Mucosa of rectum (tissue), 2 donors: Measurements from ENCODE around the gene DNAJC10.
"Not testable (repeated sequence)": the region's sequence is repeated elsewhere in the genome, so short reads cannot be mapped to it uniquely, and the experiment has no call there.

Experiments
- H3K27ac ChIP-seq, 2 donors: one replicate each; pipeline ENCODE4 v1.7.0; 2013; ENCODE audit warnings: inconsistent platforms in 2 of 2, low read depth in 2 of 2, low read length in 2 of 2
- H3K27me3 ChIP-seq, 2 donors: one replicate each; pipeline ENCODE4 v1.7.0; 2013; ENCODE audit warnings: low read length in 2 of 2; ENCODE audit not compliant: control insufficient read depth in 2 of 2, insufficient read depth in 2 of 2
- H3K36me3 ChIP-seq, 2 donors: one replicate each; pipeline ENCODE4 v1.7.0; 2013; ENCODE audit warnings: low read length in 2 of 2; ENCODE audit not compliant: control insufficient read depth in 2 of 2, insufficient read depth in 2 of 2
- H3K4me1 ChIP-seq, 2 donors: one replicate each; pipeline ENCODE4 v1.7.0; 2013; ENCODE audit warnings: low read length in 2 of 2, mild to moderate bottlenecking in 1 of 2; ENCODE audit not compliant: control insufficient read depth in 2 of 2, insufficient read depth in 2 of 2
- H3K4me3 ChIP-seq, 2 donors: one replicate each; pipeline ENCODE4 v1.7.0; 2013; ENCODE audit warnings: low read length in 2 of 2
- H3K9ac ChIP-seq, 2 donors: one replicate each; pipeline ENCODE4 v1.7.0; 2013; ENCODE audit warnings: low read length in 2 of 2, low read depth in 1 of 2, mild to moderate bottlenecking in 1 of 2
- H3K9me3 ChIP-seq, 2 donors: one replicate each; pipeline ENCODE4 v1.7.0; 2013; ENCODE audit warnings: low read length in 2 of 2; ENCODE audit not compliant: control insufficient read depth in 2 of 2
- donor health status: healthy.
- donor health status: Normal muscosa, but diverticular disease.

DNAJC10 gene

GRCh38 chr2:182779323-182779722 is 63.3 kb downstream of the DNAJC10 start:
- H3K36me3 ChIP-seq: peaks cover 7 to 17% of the 10 kb centered on the region in 2 donors
- H3K9me3 ChIP-seq: no peaks in the 10 kb centered on the region

DNA sequence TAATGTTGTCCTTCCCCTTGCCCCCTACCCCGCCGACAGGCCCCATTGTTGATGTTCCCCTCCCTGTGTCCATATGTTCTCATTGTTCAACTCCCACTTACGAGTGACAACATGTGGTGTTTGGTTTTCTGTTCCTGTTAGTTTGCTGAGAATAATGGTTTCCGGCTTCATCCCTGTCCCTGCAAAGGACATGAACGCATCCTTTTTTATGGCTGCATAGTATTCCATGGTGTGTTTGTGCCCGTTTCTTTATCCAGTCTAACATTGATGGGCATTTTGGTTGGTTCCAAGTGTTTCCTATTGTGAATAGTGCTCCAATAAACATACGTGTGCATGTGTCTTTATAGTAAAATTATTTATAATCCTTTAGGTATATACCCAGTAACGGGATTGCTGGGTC is 65.0 kb downstream of the DNAJC10 start:
- not testable (repeated sequence) for H3K9ac ChIP-seq, H3K9me3 ChIP-seq, H3K27me3 ChIP-seq, H3K4me1 ChIP-seq, H3K4me3 ChIP-seq, H3K27ac ChIP-seq
- peaks cover 7 to 14% of the 10 kb centered on the region in 2 donors for H3K36me3 ChIP-seq

More at GRCh38 chr2:182779323-182779722, 63.3 kb downstream of the DNAJC10 start:
- no peak overlapping the region for H3K4me3 ChIP-seq
- H3K4me1 ChIP-seq: no peaks in the 10 kb centered on the region
- H3K27me3 ChIP-seq: no peaks in the 10 kb centered on the region
- H3K27ac ChIP-seq: no peak overlapping the region
- H3K9ac ChIP-seq: no peak overlapping the region

GRCh38 chr2:182782686-182783085 is 66.6 kb downstream of the DNAJC10 start:
- H3K27ac ChIP-seq, H3K4me3 ChIP-seq, H3K9ac ChIP-seq, H3K9me3 ChIP-seq, H3K27me3 ChIP-seq, H3K4me1 ChIP-seq, H3K36me3 ChIP-seq: not testable (repeated sequence)

GRCh38 chr2:182784058-182784706 is 68.1 kb downstream of the DNAJC10 start:
- no peaks in the 10 kb centered on the region for H3K4me1 ChIP-seq
- H3K9me3 ChIP-seq: no peaks in the 10 kb centered on the region
- peaks cover 0 to 6% of the 10 kb centered on the region in 2 donors for H3K36me3 ChIP-seq
- no peak overlapping the region for H3K9ac ChIP-seq
- H3K27me3 ChIP-seq: no peaks in the 10 kb centered on the region
- no peak overlapping the region for H3K27ac ChIP-seq
- H3K4me3 ChIP-seq: no peak overlapping the region

DNA sequence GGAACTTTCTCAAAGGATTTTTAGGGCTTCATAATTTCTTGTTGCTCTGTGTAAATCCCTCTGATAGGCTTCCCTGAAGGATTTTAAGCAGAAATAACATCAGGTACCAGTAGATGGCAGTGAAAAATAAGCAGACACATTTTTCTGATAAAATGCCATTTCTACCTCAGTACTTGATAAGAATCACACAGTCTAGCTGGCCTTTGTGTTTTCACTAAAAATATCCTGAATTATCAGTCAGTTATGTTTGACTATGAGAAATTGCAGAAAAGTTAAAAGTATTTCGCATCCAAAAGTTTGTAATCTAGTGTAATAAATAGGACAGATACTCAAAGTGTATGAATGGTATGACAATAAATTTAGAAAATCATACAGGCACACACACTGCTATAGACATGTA is 68.7 kb downstream of the DNAJC10 start:
- Histone ChIP-seq H3K27ac (no peak overlapping the region), H3K36me3 (peaks cover 0 to 6% of the 10 kb centered on the region in 2 donors), H3K27me3 (no peaks in the 10 kb centered on the region), H3K9ac (no peak overlapping the region), H3K9me3 (no peaks in the 10 kb centered on the region), H3K4me3 (no peak overlapping the region), H3K4me1 (no peaks in the 10 kb centered on the region)

DNA sequence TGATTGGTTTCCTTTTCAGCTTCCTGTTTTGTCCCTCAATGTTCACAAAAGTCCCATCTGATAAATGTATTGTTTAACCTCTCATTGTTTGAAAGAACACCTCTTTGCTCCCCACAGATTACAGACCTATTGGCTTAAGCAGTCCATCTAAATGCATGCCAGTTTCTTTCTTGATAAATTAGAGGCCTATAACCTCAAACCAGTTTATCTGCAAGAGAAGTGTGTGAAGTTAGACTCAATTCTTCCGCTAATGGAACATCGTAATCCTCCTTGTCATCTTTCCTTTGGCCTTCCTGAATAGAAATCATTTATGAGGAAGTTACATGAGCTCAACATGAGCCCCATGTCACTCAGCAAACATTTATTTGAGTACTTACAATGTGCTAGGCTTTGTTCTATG is 76.4 kb downstream of the DNAJC10 start:
- H3K4me1 ChIP-seq: no peaks in the 10 kb centered on the region
- H3K9ac ChIP-seq: no peak overlapping the region
- no peaks in the 10 kb centered on the region for H3K9me3 ChIP-seq
- H3K4me3 ChIP-seq: no peak overlapping the region
- H3K36me3 ChIP-seq: no peaks in the 10 kb centered on the region
- H3K27me3 ChIP-seq: no peaks in the 10 kb centered on the region
- H3K27ac ChIP-seq: no peak overlapping the region

GRCh38 chr2:182798736-182799135 is 82.7 kb downstream of the DNAJC10 start:
- Histone ChIP-seq H3K4me1 (no peaks in the 10 kb centered on the region), H3K27ac (no peak overlapping the region), H3K9me3 (no peaks in the 10 kb centered on the region), H3K36me3 (no peaks in the 10 kb centered on the region), H3K27me3 (no peaks in the 10 kb centered on the region), H3K4me3 (no peak overlapping the region), H3K9ac (no peak overlapping the region)

GRCh38 chr2:182804128-182804527 is 88.1 kb downstream of the DNAJC10 start:
- Histone ChIP-seq H3K27ac (no peak overlapping the region), H3K9ac (no peak overlapping the region)

DNA sequence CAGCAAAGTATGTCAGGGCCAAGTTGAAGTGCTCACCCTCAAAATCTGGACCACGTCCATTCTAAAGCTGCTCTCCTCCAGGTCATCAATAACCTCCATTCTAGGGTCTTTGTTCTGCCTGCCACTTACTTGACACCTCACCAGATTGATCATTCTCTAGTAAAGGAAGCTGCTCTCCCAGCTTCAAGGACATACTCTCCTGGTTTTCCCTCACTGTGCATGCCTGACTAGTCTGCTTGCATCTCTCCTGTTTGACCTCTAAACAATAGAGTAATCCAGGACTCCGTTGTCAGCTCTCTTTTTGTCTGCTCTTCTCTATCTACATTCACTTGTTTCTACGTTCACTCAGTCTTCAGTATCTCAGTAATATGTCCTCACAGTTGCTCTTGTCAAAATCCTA is 91.3 kb downstream of the DNAJC10 start:
- H3K4me1 ChIP-seq: no peaks in the 10 kb centered on the region
- no peak overlapping the region for H3K4me3 ChIP-seq
- no peaks in the 10 kb centered on the region for H3K9me3 ChIP-seq
- H3K36me3 ChIP-seq: no peaks in the 10 kb centered on the region
- H3K27me3 ChIP-seq: no peaks in the 10 kb centered on the region
- H3K27ac ChIP-seq: no peak overlapping the region
- no peak overlapping the region for H3K9ac ChIP-seq

More at GRCh38 chr2:182804128-182804527, 88.1 kb downstream of the DNAJC10 start:
- no peak overlapping the region for H3K4me3 ChIP-seq
- H3K9me3 ChIP-seq: no peaks in the 10 kb centered on the region
- no peaks in the 10 kb centered on the region for H3K27me3 ChIP-seq
- no peaks in the 10 kb centered on the region for H3K36me3 ChIP-seq
- H3K4me1 ChIP-seq: no peaks in the 10 kb centered on the region

DNA sequence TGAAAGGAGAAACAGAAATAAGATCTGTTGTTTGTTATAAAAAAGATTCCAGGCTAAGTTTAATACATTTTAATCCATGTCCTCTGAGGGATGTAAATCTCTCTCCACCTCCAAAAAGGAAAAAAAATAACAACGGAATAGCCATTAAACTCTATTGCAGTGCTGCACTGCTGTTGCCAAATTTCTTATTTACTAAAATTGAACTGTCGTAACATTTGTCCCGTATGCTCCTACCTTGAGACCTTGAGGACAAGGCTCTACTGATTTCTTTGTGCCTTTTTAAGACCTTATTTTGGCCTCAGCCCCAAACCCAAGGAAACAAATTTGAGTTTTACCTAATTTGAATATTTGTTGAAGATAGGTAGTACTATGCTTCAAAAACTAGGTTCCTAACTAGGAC is 94.0 kb downstream of the DNAJC10 start:
- H3K9me3 ChIP-seq: no peaks in the 10 kb centered on the region
- no peak overlapping the region for H3K9ac ChIP-seq
- H3K27me3 ChIP-seq: no peaks in the 10 kb centered on the region
- H3K36me3 ChIP-seq: no peaks in the 10 kb centered on the region
- H3K27ac ChIP-seq: no peak overlapping the region
- no peak overlapping the region for H3K4me3 ChIP-seq
- no peaks in the 10 kb centered on the region for H3K4me1 ChIP-seq

GRCh38 chr2:182814380-182814779 is 98.3 kb downstream of the DNAJC10 start:
- Histone ChIP-seq H3K36me3 (no peaks in the 10 kb centered on the region), H3K4me1 (no peaks in the 10 kb centered on the region), H3K27me3 (no peaks in the 10 kb centered on the region), H3K9ac (no peak overlapping the region), H3K9me3 (no peaks in the 10 kb centered on the region), H3K27ac (no peak overlapping the region), H3K4me3 (no peak overlapping the region)
